ENCODE measurements around the gene TMEM255A. TPM values are rescaled to one million over a fixed set of nuclear protein-coding genes. Genes with fewer than 3 reads are reported as not detected.
"Not testable (repeated sequence)": the region's sequence is repeated elsewhere in the genome, so short reads cannot be mapped to it uniquely, and the experiment has no call there.

The TMEM255A gene
- total RNA-seq = 3.3 TPM
- 6.4 TPM for polyA plus RNA-seq
- long read RNA-seq, donor 1 = 0 reads
- long read RNA-seq, donor 2, partial matches to known transcripts = 0 of 6 reads
- long read RNA-seq, donor 2, other reads (novel, unspliced or antisense) = 0 of 6 reads
- long read RNA-seq, donor 3, partial matches to known transcripts = 0 of 2 reads
- long read RNA-seq, donor 3, other reads (novel, unspliced or antisense) = 0 of 2 reads
- long read RNA-seq, donor 4, partial matches to known transcripts = 0 of 2 reads
- long read RNA-seq, donor 4, other reads (novel, unspliced or antisense) = 0 of 2 reads
- long read RNA-seq, donor 5, partial matches to known transcripts = 0 of 1 reads
- long read RNA-seq, donor 5, other reads (novel, unspliced or antisense) = 0 of 1 reads
- long read RNA-seq, donor 6, partial matches to known transcripts = 0 of 2 reads
- long read RNA-seq, donor 6, other reads (novel, unspliced or antisense) = 0 of 2 reads
- long read RNA-seq, donor 7, partial matches to known transcripts = 0 of 2 reads
- long read RNA-seq, donor 7, other reads (novel, unspliced or antisense) = 0 of 2 reads
- long read RNA-seq, donor 8 = 0 reads
- long read RNA-seq, donor 9, partial matches to known transcripts = 0 of 1 reads
- long read RNA-seq, donor 9, other reads (novel, unspliced or antisense) = 0 of 1 reads
- long read RNA-seq, donor 10, partial matches to known transcripts = 0 of 1 reads
- long read RNA-seq, donor 10, other reads (novel, unspliced or antisense) = 0 of 1 reads

GRCh38 chrX:120310861-120311726 is at the start of gene TMEM255A:
TMEM255A (minus strand) TSS chrX:120311461; CDS start chrX:120311309, 152 bp downstream.
- H3K36me3 ChIP-seq (ENCODE audit: control insufficient read depth in 2 of 2, insufficient read depth in 2 of 2, low read length in 1 of 2) = no peaks in the 10 kb centered on the region
- H3K4me3 ChIP-seq (ENCODE audit: low read length in 2 of 2) = peak within 1 kb of the TSS; percentile 32 to 37
- WGBS = 3% methylated on average over 49 of the region's 49 CpGs
- peaks cover 3 to 70% of the 10 kb centered on the region in 2 donors for H3K27me3 ChIP-seq (ENCODE audit: control insufficient read depth in 2 of 2, insufficient read depth in 1 of 2, low read length in 1 of 2)
- peak in 2 of 9 donors; percentile 13 to 33 for DNase-seq (ENCODE audit: low read depth in 6 of 9, low spot score in 9 of 9)
- peaks cover 0 to 8% of the 10 kb centered on the region in 2 donors for H3K9me3 ChIP-seq (ENCODE audit: control insufficient read depth in 2 of 2, insufficient read depth in 1 of 2, low read length in 1 of 2)
- H3K27ac ChIP-seq (ENCODE audit: low read depth in 1 of 2, low read length in 1 of 2) = no peak within 1 kb of the TSS
- H3K4me1 ChIP-seq (ENCODE audit: control insufficient read depth in 2 of 2, insufficient read depth in 2 of 2, low read length in 2 of 2) = peaks cover 0 to 27% of the 10 kb centered on the region in 2 donors

- DNase-seq (ENCODE audit: low read depth in 6 of 9, low spot score in 9 of 9) = no peak
- Histone ChIP-seq H3K36me3 (ENCODE audit: control insufficient read depth in 2 of 2, insufficient read depth in 2 of 2, low read length in 1 of 2) (no peaks in the 10 kb centered on the region), H3K4me1 (ENCODE audit: control insufficient read depth in 2 of 2, insufficient read depth in 2 of 2, low read length in 2 of 2) (no peaks in the 10 kb centered on the region), H3K4me3 (ENCODE audit: low read length in 2 of 2) (no peak overlapping the region), H3K9me3 (ENCODE audit: control insufficient read depth in 2 of 2, insufficient read depth in 1 of 2, low read length in 1 of 2) (no peaks in the 10 kb centered on the region), H3K27me3 (ENCODE audit: control insufficient read depth in 2 of 2, insufficient read depth in 1 of 2, low read length in 1 of 2) (no peaks in the 10 kb centered on the region), H3K27ac (ENCODE audit: low read depth in 1 of 2, low read length in 1 of 2) (no peak overlapping the region)
- WGBS = 94% methylated on average over 7 of the region's 7 CpGs
Measured at GRCh38 chrX:120358737-120359456, 47.6 kb upstream of the TMEM255A start.

- no peaks in the 10 kb centered on the region for H3K4me1 ChIP-seq (ENCODE audit: control insufficient read depth in 2 of 2, insufficient read depth in 2 of 2, low read length in 2 of 2)
- H3K9me3 ChIP-seq (ENCODE audit: control insufficient read depth in 2 of 2, insufficient read depth in 1 of 2, low read length in 1 of 2) = no peaks in the 10 kb centered on the region
- WGBS = 94% methylated on average over 2 of the region's 2 CpGs
- H3K36me3 ChIP-seq (ENCODE audit: control insufficient read depth in 2 of 2, insufficient read depth in 2 of 2, low read length in 1 of 2) = no peaks in the 10 kb centered on the region
- no peak overlapping the region for H3K4me3 ChIP-seq (ENCODE audit: low read length in 2 of 2)
- H3K27ac ChIP-seq (ENCODE audit: low read depth in 1 of 2, low read length in 1 of 2) = no peak overlapping the region
- no peaks in the 10 kb centered on the region for H3K27me3 ChIP-seq (ENCODE audit: control insufficient read depth in 2 of 2, insufficient read depth in 1 of 2, low read length in 1 of 2)
- no peak for DNase-seq (ENCODE audit: low read depth in 6 of 9, low spot score in 9 of 9)
Measured at GRCh38 chrX:120357186-120357585, 45.9 kb upstream of the TMEM255A start.

GRCh38 chrX:120356084-120356483 is 44.8 kb upstream of the TMEM255A start:
- Histone ChIP-seq H3K4me1 (ENCODE audit: control insufficient read depth in 2 of 2, insufficient read depth in 2 of 2, low read length in 2 of 2) (no peaks in the 10 kb centered on the region), H3K4me3 (ENCODE audit: low read length in 2 of 2) (no peak overlapping the region), H3K27me3 (ENCODE audit: control insufficient read depth in 2 of 2, insufficient read depth in 1 of 2, low read length in 1 of 2) (no peaks in the 10 kb centered on the region), H3K9me3 (ENCODE audit: control insufficient read depth in 2 of 2, insufficient read depth in 1 of 2, low read length in 1 of 2) (no peaks in the 10 kb centered on the region), H3K27ac (ENCODE audit: low read depth in 1 of 2, low read length in 1 of 2) (no peak overlapping the region), H3K36me3 (ENCODE audit: control insufficient read depth in 2 of 2, insufficient read depth in 2 of 2, low read length in 1 of 2) (no peaks in the 10 kb centered on the region)
- no peak for DNase-seq (ENCODE audit: low read depth in 6 of 9, low spot score in 9 of 9)
- 94% methylated on average over 3 of the region's 3 CpGs for WGBS

- H3K4me3 ChIP-seq (ENCODE audit: low read length in 2 of 2) = no peak overlapping the region
- DNase-seq (ENCODE audit: low read depth in 6 of 9, low spot score in 9 of 9) = no peak
- 97% methylated on average over 4 of the region's 4 CpGs for WGBS
- no peaks in the 10 kb centered on the region for H3K36me3 ChIP-seq (ENCODE audit: control insufficient read depth in 2 of 2, insufficient read depth in 2 of 2, low read length in 1 of 2)
- H3K27ac ChIP-seq (ENCODE audit: low read depth in 1 of 2, low read length in 1 of 2) = no peak overlapping the region
- no peaks in the 10 kb centered on the region for H3K9me3 ChIP-seq (ENCODE audit: control insufficient read depth in 2 of 2, insufficient read depth in 1 of 2, low read length in 1 of 2)
- H3K4me1 ChIP-seq (ENCODE audit: control insufficient read depth in 2 of 2, insufficient read depth in 2 of 2, low read length in 2 of 2) = no peaks in the 10 kb centered on the region
- no peaks in the 10 kb centered on the region for H3K27me3 ChIP-seq (ENCODE audit: control insufficient read depth in 2 of 2, insufficient read depth in 1 of 2, low read length in 1 of 2)
Measured at GRCh38 chrX:120350450-120351138, 39.3 kb upstream of the TMEM255A start.

GRCh38 chrX:120344566-120344965 is 33.3 kb upstream of the TMEM255A start:
- not testable (repeated sequence) for H3K36me3 ChIP-seq (ENCODE audit: control insufficient read depth in 2 of 2, insufficient read depth in 2 of 2, low read length in 1 of 2); H3K4me1 ChIP-seq (ENCODE audit: control insufficient read depth in 2 of 2, insufficient read depth in 2 of 2, low read length in 2 of 2); H3K4me3 ChIP-seq (ENCODE audit: low read length in 2 of 2); DNase-seq (ENCODE audit: low read depth in 6 of 9, low spot score in 9 of 9); H3K9me3 ChIP-seq (ENCODE audit: control insufficient read depth in 2 of 2, insufficient read depth in 1 of 2, low read length in 1 of 2); H3K27me3 ChIP-seq (ENCODE audit: control insufficient read depth in 2 of 2, insufficient read depth in 1 of 2, low read length in 1 of 2); H3K27ac ChIP-seq (ENCODE audit: low read depth in 1 of 2, low read length in 1 of 2)
- WGBS = 88% methylated on average over 11 of the region's 11 CpGs

- Histone ChIP-seq H3K9me3 (ENCODE audit: control insufficient read depth in 2 of 2, insufficient read depth in 1 of 2, low read length in 1 of 2) (no peaks in the 10 kb centered on the region), H3K27ac (ENCODE audit: low read depth in 1 of 2, low read length in 1 of 2) (no peak overlapping the region), H3K27me3 (ENCODE audit: control insufficient read depth in 2 of 2, insufficient read depth in 1 of 2, low read length in 1 of 2) (no peaks in the 10 kb centered on the region)
Measured at GRCh38 chrX:120336899-120337298, 25.6 kb upstream of the TMEM255A start.

GRCh38 chrX:120335289-120335688 is 24.0 kb upstream of the TMEM255A start:
- no peaks in the 10 kb centered on the region for H3K27me3 ChIP-seq (ENCODE audit: control insufficient read depth in 2 of 2, insufficient read depth in 1 of 2, low read length in 1 of 2)
- 91% methylated on average over 2 of the region's 2 CpGs for WGBS
- no peaks in the 10 kb centered on the region for H3K36me3 ChIP-seq (ENCODE audit: control insufficient read depth in 2 of 2, insufficient read depth in 2 of 2, low read length in 1 of 2)
- H3K4me1 ChIP-seq (ENCODE audit: control insufficient read depth in 2 of 2, insufficient read depth in 2 of 2, low read length in 2 of 2) = no peaks in the 10 kb centered on the region
- no peak for DNase-seq (ENCODE audit: low read depth in 6 of 9, low spot score in 9 of 9)
- H3K9me3 ChIP-seq (ENCODE audit: control insufficient read depth in 2 of 2, insufficient read depth in 1 of 2, low read length in 1 of 2) = no peaks in the 10 kb centered on the region
- H3K4me3 ChIP-seq (ENCODE audit: low read length in 2 of 2) = no peak overlapping the region
- H3K27ac ChIP-seq (ENCODE audit: low read depth in 1 of 2, low read length in 1 of 2) = no peak overlapping the region

More at GRCh38 chrX:120336899-120337298, 25.6 kb upstream of the TMEM255A start:
- Histone ChIP-seq H3K4me3 (ENCODE audit: low read length in 2 of 2) (no peak overlapping the region), H3K36me3 (ENCODE audit: control insufficient read depth in 2 of 2, insufficient read depth in 2 of 2, low read length in 1 of 2) (no peaks in the 10 kb centered on the region), H3K4me1 (ENCODE audit: control insufficient read depth in 2 of 2, insufficient read depth in 2 of 2, low read length in 2 of 2) (no peaks in the 10 kb centered on the region)
- DNase-seq (ENCODE audit: low read depth in 6 of 9, low spot score in 9 of 9) = no peak

Data from thymus (tissue), 14 donors.